C4-2B (cell line): ENCODE measurements around the gene ARL6IP1.

Experiments
- ZFX ChIP-seq: fragments of 450-650 bp; IDR thresholded peaks from 2 replicates; pipeline ENCODE4 v1.6.1; 2017
- TF ChIP-seq, protein P1 (sequence below): fragments of 450-650 bp; conservative IDR thresholded peaks from 2 replicates; pipeline ENCODE4 v1.5.1; 2017; ENCODE audit warnings: mild to moderate bottlenecking

DNA sequence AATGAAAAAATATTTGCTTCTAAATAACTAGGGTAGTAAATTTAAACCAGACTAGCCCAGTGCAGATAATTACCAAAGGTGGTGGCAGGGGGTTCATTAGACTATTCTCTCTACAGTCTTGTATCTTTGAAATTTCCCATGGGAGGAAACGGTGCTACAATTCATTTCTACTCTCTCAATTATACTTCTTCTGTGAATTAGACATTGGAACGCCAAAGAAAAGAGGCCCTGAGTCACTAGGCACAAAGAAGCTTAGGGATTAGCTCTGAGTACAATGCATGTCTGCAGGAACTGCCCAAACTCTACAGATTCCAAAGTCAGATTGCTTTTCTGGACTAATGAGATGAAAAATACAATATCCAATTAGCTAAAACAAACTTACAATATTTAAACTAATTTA lies 30.7 kb upstream of the ARL6IP1 start:
- TF ChIP-seq, protein P1, sequence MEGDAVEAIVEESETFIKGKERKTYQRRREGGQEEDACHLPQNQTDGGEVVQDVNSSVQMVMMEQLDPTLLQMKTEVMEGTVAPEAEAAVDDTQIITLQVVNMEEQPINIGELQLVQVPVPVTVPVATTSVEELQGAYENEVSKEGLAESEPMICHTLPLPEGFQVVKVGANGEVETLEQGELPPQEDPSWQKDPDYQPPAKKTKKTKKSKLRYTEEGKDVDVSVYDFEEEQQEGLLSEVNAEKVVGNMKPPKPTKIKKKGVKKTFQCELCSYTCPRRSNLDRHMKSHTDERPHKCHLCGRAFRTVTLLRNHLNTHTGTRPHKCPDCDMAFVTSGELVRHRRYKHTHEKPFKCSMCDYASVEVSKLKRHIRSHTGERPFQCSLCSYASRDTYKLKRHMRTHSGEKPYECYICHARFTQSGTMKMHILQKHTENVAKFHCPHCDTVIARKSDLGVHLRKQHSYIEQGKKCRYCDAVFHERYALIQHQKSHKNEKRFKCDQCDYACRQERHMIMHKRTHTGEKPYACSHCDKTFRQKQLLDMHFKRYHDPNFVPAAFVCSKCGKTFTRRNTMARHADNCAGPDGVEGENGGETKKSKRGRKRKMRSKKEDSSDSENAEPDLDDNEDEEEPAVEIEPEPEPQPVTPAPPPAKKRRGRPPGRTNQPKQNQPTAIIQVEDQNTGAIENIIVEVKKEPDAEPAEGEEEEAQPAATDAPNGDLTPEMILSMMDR: no peak
- TF ChIP-seq ZFX: no peak
